ENCODE data around the gene TRAF1.

TRAF1 gene

DNA sequence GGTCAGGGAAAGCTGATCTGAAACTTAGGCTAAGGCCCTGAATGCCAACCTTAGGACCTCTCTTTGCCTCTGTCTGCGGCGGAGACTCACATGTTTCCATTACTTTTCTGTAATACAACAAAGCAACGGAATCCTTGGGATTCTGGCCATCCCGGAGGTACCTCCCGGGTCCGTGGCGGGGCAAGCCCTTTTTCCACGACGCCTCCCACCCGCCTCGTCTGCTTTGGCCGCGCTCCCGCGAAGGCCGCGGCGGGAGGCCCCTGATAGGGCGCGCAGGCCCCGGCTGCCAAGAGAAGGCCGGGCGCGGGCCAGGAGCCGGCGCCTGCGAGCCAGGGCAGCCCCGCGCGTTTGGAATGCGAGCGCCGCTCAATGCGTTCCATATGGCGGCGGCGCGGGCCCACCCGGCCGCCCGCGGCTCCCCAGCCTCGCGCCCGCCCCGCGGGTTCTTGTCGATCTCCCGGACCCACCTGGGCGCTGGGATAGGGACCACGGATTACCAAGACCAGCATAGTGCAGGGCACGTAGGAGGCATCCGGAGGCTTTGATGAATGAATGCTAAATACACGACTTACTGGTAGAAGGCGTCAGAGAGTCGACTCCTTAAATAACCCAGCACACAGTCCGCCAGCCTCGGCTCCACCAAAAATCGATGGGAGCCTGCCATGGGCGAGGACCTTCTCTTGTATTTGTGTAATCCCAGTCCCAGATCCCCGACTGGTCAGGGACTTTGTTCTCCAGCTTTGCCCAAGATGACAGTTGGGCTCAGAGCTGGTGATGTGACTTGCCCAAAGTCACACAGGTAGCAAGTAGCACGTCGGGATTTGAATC is 32.1 kb downstream of the TRAF1 start:
- no peak for DNase-seq (ENCODE audit: low spot score)
- TF ChIP-seq, protein P1, sequence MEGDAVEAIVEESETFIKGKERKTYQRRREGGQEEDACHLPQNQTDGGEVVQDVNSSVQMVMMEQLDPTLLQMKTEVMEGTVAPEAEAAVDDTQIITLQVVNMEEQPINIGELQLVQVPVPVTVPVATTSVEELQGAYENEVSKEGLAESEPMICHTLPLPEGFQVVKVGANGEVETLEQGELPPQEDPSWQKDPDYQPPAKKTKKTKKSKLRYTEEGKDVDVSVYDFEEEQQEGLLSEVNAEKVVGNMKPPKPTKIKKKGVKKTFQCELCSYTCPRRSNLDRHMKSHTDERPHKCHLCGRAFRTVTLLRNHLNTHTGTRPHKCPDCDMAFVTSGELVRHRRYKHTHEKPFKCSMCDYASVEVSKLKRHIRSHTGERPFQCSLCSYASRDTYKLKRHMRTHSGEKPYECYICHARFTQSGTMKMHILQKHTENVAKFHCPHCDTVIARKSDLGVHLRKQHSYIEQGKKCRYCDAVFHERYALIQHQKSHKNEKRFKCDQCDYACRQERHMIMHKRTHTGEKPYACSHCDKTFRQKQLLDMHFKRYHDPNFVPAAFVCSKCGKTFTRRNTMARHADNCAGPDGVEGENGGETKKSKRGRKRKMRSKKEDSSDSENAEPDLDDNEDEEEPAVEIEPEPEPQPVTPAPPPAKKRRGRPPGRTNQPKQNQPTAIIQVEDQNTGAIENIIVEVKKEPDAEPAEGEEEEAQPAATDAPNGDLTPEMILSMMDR (IDR thresholded peaks at IDR 0.05; ENCODE audit: extremely low read depth, insufficient read depth, missing control alignments): no peak
- in situ Hi-C loops (cut with MboI; ENCODE audit: low pct_unique_long_range_greater_than_20kb, low sequenced_read_pairs, unreplicated experiment): no loop called here

DNA sequence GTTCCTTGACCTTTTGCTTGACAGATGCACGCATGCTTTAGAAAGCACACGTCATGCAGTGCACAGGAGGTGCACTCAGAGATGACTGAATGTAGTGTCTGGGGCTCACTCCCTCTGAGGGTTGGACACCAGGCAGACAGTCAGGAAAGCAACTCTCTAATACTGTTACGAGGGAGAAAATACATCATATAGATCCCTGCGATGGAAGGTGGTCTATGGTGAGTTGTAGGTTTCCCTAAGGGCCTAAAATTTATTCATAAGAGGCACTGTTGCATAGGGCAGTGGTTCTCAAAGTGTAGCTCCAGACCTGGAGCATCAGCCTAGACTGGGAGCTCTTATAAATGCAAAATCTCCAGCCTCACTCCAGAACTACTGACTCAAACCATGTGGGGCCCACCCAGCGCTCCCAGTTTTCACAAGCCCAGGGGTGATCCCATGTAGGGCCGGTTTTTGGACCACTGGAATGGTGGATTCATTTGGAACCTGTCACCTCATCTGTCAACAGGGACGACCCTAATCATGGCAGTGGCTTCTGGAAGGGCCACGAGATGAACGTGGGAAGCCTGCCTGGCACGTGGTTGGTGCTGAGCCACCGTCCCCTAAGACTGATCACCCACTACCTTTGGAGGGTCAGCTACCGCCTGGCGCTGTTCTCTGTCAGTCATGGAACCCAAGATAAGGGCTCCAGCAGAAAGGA is 32.8 kb downstream of the TRAF1 start:
- DNase-seq (ENCODE audit: low spot score): peak; percentile 60
- TF ChIP-seq, protein P1 (IDR thresholded peaks at IDR 0.05; ENCODE audit: extremely low read depth, insufficient read depth, missing control alignments): no peak
- in situ Hi-C loops (cut with MboI; ENCODE audit: low pct_unique_long_range_greater_than_20kb, low sequenced_read_pairs, unreplicated experiment): no loop called here

DNA sequence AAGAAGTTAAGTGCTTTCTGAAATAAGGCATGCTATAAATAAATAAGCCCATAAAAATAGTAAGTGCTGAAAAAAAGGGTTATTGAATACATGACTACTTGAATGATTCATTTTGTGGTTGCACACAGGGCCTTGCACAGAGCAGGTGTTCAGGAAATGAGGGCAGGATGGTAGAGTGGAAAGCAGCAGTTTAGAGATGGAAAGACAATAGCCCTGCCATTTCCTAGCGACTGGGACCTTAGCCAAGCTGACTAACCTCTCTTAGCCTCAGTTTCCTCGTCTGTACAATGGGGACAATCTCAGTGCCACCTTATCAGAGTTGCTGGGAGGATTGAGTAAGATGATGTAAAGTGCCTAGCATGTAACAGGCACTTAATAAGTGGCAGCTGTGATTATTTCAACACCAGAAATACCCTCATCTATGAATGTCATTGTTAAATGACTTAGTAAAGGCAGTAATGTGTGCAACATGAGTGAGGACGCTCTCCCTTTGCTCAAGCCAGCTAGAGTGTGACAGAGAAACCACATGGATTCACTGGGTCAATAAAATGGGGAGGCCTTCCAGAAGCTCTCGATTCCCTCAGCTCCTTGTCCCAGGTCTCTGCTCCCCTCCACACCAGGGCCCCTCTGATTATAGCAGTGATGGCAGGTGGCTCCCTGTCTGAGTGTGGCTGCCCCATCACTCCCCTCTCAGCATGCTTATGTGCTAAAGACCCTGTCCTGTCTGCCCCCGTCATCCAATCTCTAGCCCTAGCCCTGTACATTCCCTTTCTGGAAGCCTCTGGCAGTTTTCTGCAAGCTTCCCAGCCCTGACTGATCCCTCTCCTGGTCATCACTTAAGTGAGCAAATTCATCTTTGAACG is 33.6 kb downstream of the TRAF1 start:
- DNase-seq (ENCODE audit: low spot score): peak; percentile 77
- TF ChIP-seq, protein P1 (IDR thresholded peaks at IDR 0.05; ENCODE audit: extremely low read depth, insufficient read depth, missing control alignments): no peak
- in situ Hi-C loops (cut with MboI; ENCODE audit: low pct_unique_long_range_greater_than_20kb, low sequenced_read_pairs, unreplicated experiment): no loop called here

DNA sequence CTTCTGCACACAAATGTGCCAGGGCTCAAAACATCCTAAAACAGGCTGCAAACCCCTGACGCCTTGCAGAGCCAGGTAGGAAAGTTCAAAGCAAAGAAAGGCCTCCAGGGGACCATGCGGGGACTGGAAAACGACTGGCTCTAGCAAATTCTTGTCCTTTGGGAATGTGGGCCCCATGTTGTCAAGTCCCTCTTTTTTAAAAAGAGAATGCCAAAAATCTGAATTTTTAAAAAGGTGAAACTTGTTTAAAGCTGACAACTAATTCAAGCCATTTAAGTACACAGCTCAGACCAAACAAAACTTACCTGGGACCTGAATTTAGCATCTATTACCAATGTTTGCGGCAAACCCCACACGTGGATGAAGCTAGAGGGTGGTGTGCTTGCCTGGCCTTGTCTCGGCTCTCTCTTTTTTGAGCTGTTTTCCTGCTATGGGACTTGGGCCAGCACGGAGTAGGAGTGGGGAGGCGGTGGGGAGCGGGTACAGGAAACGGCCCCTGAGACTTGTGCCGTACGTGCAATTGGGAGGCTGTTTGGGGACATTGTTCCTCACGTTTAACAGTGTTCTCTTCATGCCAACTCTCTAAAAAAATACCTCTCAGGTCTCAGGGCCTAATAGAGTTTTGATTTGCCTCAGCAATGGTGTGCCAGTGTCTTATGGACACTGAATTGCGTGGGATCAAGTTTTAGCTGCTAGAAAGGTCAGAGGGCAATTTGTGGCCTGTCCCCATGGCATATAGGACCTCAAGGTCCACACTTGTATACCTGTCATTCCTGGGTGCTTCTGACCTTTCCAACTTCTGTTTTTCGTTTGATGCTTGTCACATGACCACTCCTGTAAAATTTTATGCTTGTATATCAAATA is 34.5 kb downstream of the TRAF1 start:
- peak; percentile 42 for DNase-seq (ENCODE audit: low spot score)
- in situ Hi-C loops (cut with MboI; ENCODE audit: low pct_unique_long_range_greater_than_20kb, low sequenced_read_pairs, unreplicated experiment): no loop called here
- TF ChIP-seq, protein P1 (IDR thresholded peaks at IDR 0.05; ENCODE audit: extremely low read depth, insufficient read depth, missing control alignments): no peak

DNA sequence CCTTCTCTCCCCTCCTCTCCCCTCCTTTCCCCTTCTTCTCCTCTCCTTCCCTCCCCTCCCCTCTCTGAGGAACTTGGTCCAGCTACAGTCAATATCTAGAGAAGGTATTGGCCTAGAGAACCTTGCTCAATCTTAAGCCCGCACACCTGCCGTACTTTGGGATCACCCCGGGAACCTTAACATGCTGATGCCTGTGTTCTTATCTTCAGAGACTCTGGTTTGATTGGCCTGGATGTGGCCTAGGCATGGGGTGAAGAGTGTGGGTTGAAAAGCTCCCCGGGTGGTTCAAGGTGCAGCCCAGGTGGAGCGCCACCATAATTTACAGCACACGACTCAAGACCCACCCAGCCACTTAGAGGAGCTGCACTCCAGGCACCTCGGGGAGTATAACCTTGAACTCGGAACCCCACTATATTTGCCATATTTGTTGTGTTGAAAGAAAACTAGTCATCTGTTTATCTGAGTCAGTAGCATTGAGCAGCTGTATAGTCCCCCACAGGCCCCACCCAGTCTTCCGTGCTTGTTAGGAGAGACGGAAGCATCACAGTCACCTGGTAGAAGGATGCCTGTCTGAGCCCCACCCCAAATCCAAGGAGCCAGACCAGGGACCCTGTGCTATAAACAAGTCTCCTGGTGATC is 35.2 kb downstream of the TRAF1 start:
- in situ Hi-C loops (cut with MboI; ENCODE audit: low pct_unique_long_range_greater_than_20kb, low sequenced_read_pairs, unreplicated experiment): no loop called here
- TF ChIP-seq, protein P1 (IDR thresholded peaks at IDR 0.05; ENCODE audit: extremely low read depth, insufficient read depth, missing control alignments): no peak
- DNase-seq (ENCODE audit: low spot score): no peak

Measured in GM13977 (cell line).